ENCODE measurements around the gene FRG2B.
"Not testable (repeated sequence)": the region's sequence is repeated elsewhere in the genome, so short reads cannot be mapped to it uniquely, and the experiment has no call there.

DNA sequence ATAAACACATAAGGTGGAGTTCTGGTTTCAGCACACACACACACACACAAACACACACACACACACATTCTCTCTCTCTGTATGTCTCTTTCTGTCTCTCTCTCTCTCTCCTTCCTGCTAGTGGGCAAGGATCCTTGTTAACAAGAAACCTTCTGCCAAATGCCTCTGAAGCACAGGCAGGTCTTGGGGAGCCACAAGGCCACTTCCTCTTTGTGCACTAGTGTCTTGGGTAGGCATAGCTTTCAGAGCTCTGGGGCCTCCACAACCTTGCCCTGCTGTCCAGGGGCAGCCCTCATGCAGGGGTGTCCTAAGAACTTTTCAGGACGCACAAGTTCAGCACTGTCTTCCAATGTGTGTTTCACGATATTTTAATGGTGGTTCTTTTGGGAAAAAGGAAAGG, 34.5 kb upstream of the FRG2B start:
- not testable (repeated sequence) for TF ChIP-seq MXI1 (IDR thresholded peaks at IDR 0.05; ENCODE audit: low read depth, low read length); YY1 (IDR thresholded peaks at IDR 0.05; ENCODE audit: low read depth); POLR2AphosphoS5 (IDR thresholded peaks at IDR 0.05; ENCODE audit: low read depth, low read length); RFX5 (IDR thresholded peaks at IDR 0.05; ENCODE audit: low read length)
- TF ChIP-seq, protein P1, sequence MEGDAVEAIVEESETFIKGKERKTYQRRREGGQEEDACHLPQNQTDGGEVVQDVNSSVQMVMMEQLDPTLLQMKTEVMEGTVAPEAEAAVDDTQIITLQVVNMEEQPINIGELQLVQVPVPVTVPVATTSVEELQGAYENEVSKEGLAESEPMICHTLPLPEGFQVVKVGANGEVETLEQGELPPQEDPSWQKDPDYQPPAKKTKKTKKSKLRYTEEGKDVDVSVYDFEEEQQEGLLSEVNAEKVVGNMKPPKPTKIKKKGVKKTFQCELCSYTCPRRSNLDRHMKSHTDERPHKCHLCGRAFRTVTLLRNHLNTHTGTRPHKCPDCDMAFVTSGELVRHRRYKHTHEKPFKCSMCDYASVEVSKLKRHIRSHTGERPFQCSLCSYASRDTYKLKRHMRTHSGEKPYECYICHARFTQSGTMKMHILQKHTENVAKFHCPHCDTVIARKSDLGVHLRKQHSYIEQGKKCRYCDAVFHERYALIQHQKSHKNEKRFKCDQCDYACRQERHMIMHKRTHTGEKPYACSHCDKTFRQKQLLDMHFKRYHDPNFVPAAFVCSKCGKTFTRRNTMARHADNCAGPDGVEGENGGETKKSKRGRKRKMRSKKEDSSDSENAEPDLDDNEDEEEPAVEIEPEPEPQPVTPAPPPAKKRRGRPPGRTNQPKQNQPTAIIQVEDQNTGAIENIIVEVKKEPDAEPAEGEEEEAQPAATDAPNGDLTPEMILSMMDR (IDR thresholded peaks at IDR 0.05), result not testable (repeated sequence)
- TF ChIP-seq, protein P2, sequence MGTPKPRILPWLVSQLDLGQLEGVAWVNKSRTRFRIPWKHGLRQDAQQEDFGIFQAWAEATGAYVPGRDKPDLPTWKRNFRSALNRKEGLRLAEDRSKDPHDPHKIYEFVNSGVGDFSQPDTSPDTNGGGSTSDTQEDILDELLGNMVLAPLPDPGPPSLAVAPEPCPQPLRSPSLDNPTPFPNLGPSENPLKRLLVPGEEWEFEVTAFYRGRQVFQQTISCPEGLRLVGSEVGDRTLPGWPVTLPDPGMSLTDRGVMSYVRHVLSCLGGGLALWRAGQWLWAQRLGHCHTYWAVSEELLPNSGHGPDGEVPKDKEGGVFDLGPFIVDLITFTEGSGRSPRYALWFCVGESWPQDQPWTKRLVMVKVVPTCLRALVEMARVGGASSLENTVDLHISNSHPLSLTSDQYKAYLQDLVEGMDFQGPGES (IDR thresholded peaks at IDR 0.05; ENCODE audit: low read depth, low read length), result not testable (repeated sequence)
- TF ChIP-seq, protein P3, sequence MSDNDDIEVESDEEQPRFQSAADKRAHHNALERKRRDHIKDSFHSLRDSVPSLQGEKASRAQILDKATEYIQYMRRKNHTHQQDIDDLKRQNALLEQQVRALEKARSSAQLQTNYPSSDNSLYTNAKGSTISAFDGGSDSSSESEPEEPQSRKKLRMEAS (IDR thresholded peaks at IDR 0.05; ENCODE audit: low read depth), result not testable (repeated sequence)

All from SK-N-SH (cell line).